NCI-H1092 treated with DMSO at 0.1 percent for 48 hours (cell line): Measurements from ENCODE around the gene NBR1.
"Not testable (repeated sequence)": the region's sequence is repeated elsewhere in the genome, so short reads cannot be mapped to it uniquely, and the experiment has no call there.

ENCODE experiments used
- DNase-seq: peaks from one replicate; lab custom pipeline; 2025; lab: John Stamatoyannopoulos, UW

Gene NBR1, protein sequence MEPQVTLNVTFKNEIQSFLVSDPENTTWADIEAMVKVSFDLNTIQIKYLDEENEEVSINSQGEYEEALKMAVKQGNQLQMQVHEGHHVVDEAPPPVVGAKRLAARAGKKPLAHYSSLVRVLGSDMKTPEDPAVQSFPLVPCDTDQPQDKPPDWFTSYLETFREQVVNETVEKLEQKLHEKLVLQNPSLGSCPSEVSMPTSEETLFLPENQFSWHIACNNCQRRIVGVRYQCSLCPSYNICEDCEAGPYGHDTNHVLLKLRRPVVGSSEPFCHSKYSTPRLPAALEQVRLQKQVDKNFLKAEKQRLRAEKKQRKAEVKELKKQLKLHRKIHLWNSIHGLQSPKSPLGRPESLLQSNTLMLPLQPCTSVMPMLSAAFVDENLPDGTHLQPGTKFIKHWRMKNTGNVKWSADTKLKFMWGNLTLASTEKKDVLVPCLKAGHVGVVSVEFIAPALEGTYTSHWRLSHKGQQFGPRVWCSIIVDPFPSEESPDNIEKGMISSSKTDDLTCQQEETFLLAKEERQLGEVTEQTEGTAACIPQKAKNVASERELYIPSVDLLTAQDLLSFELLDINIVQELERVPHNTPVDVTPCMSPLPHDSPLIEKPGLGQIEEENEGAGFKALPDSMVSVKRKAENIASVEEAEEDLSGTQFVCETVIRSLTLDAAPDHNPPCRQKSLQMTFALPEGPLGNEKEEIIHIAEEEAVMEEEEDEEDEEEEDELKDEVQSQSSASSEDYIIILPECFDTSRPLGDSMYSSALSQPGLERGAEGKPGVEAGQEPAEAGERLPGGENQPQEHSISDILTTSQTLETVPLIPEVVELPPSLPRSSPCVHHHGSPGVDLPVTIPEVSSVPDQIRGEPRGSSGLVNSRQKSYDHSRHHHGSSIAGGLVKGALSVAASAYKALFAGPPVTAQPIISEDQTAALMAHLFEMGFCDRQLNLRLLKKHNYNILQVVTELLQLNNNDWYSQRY

DNA sequence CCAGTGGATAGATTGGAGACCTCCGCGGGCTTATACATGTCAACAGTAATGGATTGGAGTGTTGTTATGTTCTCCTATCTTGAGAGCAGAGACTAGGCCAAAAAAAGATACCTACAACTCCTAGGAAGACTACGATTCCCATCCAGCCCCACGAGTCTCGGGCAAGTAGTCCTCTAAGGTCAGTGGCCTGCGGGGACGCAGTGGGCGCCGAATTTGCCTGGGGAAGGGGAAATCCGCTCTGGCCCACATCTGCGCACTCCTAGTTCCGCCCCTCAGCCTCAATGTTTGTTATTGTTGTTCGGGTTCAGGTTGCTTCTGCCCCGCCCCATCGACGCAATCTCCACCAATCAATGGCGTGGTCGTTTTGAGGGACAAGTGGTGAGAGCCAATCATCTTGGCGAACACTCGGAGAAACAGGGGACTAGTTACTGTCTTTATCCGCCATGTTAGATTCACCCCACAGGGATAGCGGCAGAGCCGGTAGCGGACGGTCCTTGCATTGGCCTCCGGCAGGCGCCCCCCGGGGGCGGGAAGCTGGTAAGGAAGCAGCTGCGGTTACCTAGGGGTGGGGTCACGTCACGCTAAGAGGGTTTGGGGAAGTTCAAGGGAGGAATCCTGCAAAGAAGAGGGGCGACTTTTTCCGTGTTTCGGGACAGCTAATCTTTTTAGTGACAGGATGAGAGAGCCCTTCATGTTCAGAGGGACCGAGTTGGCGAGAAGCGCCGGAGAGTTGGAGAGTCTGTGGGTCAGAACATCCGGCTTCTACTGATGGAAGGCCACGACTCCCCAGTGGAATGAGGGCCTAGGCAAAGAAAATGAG, at the start of gene NBR1:
Gene NBR1 (plus strand): TSS at position 449 of the 820 bp plus-strand sequence. CDS start 4,586 bp downstream, outside the sequence.
- peak; percentile 98 for DNase-seq

DNA sequence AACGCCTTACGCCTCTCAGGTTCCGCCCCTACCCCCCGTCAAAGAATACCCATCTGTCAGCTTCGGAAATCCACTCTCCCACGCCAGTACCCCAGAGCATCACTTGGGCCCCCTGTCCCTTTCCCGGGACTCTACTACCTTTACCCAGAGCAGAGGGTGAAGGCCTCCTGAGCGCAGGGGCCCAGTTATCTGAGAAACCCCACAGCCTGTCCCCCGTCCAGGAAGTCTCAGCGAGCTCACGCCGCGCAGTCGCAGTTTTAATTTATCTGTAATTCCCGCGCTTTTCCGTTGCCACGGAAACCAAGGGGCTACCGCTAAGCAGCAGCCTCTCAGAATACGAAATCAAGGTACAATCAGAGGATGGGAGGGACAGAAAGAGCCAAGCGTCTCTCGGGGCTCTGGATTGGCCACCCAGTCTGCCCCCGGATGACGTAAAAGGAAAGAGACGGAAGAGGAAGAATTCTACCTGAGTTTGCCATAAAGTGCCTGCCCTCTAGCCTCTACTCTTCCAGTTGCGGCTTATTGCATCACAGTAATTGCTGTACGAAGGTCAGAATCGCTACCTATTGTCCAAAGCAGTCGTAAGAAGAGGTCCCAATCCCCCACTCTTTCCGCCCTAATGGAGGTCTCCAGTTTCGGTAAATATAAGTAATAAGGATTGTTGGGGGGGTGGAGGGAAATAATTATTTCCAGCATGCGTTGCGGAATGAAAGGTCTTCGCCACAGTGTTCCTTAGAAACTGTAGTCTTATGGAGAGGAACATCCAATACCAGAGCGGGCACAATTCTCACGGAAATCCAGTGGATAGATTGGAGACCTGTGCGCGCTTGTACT, 45.7 kb upstream of the NBR1 start, which contains the start of gene BRCA1:
Gene BRCA1 (minus strand): TSS at position 232 of the 834 bp plus-strand sequence. CDS start 1,268 bp downstream, outside the sequence.
- DNase-seq: peak; percentile 99

DNA sequence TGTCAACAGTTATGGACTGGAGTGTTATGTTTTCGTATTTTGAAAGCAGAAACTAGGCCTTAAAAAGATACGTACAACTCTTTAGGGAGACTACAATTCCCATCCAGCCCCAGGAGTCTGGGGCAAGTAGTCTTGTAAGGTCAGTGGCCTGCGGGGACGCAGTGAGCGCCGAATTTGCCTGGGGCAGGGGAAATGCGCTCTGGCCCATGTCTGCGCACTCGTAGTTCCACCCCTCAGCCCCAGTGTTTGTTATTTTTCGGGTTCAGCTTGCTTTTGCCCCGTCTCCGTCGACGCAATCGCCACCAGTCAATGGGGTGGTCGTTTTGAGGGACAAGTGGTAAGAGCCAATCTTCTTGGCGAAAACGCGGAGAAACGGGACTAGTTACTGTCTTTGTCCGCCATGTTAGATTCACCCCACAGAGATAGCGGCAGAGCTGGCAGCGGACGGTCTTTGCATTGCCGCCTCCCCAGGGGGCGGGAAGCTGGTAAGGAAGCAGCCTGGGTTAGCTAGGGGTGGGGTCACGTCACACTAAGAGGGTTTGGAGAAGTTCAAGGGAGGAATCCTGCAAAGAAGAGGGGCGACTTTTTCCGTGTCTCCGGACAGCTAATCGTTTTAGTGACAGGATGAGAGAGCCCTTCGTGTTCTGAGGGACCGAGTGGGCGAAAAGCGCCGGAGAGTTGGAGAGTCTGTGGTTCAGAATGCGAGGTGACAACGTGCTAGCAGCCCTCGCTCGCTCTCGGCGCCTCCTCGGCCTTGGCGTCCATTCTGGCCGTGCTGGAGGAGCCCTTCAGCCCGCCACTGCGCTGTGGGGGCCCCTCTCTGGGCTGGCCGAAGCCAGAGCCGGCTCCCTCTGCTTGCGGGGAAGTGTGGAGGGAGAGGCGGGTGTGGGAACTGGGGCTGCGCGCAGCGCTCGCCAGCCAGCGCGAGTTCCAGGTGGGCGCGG, 44.8 kb upstream of the NBR1 start:
- DNase-seq: peak; percentile 17

DNA sequence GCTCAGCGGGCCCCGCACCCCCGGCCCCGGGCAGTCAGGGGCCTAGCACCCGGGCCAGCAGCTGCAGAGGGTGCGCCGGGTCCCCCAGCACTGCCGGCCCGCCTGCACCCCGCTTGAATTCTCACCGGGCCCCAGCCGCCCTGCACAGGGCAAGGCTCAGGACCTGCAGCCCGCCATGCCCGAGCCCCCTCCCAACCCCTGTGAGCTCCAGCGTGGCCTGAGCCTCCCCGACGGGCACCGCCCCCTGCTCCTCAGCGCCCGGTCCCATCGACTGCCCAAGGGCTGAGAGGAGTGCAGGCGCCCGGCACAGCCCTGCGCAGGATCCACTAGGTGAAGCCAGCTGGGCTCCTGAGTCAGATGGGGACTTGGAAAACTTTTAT, 44.1 kb upstream of the NBR1 start:
- DNase-seq: no peak

DNA sequence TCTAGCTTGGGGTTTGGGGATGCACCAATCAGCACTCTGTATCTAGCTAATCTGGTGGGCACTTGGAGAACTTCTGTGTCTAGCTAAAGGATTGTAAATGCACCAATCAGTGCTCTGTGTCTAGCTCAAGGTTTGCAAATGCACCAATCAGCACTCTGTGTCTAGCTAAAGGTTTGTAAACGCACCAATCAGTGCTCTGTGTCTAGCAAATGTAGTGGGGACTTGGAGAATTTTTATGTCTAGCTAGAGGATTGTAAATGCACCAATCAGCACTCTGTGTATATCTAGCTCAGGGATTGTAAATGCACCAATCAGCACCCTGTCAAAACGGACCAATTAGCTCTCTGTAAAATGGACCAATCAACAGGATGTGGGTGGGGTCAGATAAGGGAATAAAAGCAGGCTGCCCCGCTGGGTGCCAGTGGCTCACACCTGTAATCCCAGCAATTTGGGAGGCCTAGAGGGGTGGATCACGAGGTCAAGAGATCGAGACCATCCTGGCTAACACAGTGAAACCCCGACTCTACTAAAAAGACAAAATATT, 43.6 kb upstream of the NBR1 start:
- not testable (repeated sequence) for DNase-seq

DNA sequence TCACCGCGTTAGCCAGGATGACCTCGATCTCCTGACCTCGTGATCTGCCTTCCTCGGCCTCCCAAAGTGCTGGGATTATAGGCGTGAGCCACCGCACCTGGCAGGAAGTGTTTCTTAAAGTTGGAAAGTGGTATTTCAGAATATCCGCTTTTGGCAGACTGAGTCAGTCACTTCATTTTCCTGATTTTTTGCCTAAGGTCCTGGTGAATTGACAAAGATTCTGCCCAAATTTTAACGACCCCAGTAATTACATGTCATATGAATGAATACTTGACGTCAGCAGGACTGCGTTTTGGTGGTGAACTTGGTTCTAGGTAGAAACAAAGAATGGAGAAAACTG, 41.4 kb upstream of the NBR1 start:
- DNase-seq: no peak

DNA sequence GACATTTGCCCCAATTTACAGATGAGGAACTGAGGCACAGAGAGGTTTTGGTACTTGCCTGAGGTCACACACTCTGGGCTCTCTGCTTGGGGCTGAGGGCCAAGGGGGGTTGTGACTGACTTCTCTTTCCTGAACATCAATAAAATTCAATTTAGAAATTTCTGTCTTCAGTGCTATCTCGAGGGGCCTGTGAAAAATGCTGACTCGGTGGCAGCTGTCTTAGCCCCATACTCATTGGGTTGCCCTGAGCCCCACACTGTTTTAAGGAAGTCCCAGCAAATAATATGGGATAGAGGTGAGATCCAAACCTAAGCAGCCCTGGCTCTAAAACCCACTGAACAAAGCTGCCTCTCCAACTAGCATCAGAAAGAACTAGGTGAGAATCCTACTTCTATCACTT, 38.9 kb upstream of the NBR1 start:
- DNase-seq: no peak

DNA sequence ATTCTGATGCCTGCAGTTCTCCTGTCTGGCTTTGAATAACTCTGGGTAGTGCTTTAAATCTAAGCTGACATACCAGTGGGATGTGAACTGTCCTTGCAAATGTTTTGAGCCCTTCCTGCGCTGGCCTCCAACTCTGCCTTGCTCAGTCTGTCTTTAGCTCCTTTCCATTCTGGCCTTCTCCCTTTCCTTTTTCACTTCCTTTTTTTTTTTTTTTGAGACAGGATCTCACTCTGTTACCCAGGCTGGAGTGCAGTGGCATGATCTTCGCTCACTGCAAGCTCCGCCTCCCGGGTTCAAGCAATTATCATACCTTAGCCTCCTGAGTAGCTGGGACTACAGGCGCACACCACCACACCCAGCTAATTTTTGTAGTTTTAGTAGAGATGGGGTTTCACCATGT, 37.6 kb upstream of the NBR1 start:
- DNase-seq: not testable (repeated sequence)

DNA sequence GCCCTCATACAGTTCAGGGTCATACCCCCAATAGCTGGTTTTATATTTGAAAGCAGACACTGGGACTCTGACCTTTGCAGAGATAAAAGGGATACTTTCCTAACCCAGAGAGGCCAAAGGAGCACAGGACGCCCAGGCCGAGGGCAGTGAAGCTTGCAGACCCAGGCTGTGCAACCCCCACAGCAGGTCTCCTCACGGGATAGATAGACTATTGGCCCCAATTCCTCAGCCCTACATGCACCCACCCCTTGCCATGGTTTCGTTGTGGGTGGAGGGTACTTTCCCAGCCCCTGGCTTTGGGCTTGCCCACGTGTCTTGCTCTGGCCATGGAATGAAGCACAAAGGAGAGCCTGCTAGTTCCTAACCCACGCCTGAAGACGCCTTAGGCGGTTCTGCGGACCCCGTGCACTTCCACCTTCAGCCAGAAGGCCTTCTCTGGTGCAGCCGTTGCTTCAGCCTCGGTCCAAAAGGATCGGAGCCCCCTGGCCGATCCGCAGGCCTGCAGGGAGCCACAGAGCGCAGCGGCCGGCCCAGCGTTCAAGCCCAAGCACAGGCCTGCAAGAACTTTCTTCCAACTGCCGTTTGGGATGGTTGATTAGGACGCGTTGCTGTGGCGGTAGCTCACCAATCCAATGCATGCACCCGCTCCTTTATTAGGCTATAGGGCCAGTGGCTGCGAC, 36.1 kb upstream of the NBR1 start:
- no peak for DNase-seq

DNA sequence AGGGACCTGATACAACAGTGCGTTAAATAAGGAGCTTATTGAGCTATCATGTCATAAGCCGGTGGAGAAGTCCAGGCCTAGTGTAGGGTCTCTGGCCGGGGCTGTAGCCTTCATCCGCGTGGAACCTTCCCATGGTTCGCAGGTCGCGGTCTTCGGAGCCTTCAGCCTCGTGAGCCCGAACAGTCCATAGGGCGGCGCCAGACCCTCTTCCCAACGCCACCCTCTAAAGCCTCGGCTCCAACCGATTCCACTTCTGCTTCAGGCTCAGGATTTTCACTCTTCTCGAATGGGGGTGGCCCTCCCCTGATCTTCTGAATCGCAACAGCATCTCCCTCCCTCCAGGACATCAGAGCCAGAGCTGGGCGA, 35.6 kb upstream of the NBR1 start:
- DNase-seq: no peak

DNA sequence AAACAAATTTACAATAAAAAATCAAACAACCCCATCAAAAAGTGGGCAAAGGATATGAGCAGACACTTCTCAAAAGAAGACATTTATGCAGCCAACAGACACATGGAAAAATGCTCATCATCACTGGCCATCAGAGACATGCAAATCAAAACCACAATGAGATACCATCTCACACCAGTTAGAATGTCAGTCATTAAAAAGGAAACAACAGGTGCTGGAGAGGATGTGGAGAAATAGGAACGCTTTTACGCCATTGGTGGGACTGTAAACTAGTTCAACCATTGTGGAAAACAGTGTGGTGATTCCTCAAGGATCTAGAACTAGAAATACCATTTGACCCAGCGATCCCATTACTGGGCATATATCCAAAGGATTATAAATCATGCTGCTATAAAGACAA, 34.4 kb upstream of the NBR1 start:
- not testable (repeated sequence) for DNase-seq

DNA sequence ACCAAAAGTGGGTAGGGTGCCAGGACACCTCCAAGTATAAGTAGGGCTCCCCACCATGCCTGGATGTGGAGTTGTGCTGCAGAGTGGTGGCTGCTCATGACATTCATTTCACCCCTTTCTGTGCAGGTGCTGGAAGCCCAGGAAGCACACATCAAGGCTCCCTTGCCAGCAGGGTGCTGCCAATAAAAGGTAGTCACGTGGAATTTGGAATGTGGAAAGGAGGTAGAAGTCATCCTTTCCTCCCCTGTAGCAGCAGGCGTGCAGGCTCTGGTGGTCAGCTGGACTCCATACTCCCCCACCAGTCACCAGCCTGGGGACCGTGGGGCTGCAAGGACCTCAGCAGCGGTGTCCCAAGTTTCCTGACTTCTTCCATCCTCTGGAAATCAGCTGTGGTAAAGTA, 32.5 kb upstream of the NBR1 start:
- DNase-seq: not testable (repeated sequence)

DNA sequence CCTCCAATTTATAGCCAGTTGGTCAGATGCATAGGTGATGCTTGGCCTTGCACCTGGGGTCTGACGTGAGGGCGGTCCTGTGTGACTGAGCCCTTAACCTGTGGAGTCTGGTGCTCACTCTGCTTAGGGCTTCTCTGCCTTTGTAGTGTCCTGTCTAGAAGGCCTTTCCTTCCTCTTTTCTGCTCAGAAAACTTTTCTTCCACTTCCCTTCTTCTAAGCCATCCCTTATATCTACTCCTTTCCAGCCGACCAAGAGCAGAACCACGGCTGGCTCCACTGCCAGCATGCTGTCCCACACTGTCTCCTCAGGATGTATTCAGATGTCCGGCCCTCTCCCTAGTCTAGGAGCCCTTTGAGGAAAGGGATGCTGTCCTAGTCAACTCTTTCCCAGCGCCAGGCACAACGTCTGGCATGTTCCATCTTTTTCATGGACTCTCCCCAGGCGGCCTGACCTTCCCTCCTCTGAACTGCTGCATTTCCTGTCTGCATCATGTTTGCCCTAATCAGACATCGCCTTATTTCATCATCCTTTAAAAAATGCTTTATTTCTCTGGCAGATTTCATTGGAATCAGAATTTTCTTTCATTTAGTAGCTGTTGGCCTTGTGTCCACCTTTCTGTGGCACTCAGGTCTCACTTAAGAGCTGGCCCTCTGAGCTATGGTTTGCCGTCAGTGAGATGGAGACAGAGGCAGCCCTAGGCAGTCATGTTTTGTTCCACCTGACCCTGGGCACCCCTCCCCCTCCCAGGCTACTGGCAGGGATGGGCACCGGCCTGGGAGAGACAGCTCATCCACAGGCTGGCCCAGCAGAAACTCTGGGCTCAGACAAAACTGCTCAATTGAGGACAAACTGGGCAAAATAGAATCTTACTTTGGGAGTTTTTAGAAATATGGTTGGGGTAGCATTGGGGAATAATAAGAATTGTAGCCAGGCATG, 30.4 kb upstream of the NBR1 start:
- no peak for DNase-seq

DNA sequence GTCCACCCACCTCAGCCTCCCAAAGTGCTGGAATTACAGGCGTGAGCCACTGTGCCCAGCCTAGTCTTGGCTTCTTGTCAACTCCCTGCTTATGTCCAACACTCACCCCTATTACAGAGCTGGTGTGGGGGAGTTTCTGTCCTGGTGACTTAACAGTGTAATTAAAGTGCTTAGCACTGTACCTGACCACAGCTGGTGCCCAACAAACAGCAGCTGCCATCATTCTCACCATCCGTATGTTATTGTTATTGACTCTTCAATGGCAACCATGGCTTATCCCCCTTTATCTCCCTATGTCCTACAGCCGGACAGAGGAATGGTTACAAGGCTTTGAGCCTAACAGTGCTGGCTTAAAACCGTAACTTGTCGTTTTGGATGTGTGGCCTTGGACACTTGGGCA, 28.9 kb upstream of the NBR1 start:
- no peak for DNase-seq

DNA sequence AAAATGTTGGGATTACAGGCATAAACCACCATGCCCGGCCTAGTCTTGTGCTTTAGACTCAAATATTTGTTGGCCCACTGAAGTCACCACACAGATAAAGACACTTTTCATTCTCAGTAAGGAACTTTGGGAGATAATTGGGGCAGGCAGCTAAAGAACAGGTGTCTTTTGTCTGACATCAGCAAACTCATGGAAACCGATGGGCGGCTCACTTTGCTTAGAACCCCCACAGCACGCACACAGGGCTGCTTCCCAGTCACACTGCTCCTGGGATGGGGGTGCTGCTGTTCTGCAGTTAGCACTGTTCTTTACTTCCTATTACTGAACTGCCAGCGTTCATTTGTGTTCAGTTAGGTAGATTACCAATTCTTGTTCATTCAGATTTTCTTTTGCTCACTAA, 27.8 kb upstream of the NBR1 start:
- no peak for DNase-seq

DNA sequence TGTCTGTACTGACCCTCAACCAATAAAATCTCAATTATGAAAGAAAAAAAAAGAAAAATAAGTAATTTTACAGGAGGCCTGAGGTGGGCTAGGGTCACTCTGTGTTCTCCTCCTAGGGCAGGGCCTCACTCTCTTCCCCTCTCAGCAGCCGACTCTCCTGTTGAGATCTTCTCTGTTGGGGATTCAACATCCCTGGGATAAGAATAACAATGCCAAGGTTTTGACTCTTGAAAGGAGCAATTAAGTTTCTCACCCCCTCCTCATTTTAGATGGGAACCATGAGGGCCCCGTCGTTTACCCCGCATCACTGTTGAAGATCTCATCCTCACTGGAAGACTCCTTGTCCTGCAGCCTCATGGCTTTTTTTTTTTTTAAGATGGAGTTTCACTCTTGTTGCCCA, 24.4 kb upstream of the NBR1 start:
- DNase-seq: no peak

DNA sequence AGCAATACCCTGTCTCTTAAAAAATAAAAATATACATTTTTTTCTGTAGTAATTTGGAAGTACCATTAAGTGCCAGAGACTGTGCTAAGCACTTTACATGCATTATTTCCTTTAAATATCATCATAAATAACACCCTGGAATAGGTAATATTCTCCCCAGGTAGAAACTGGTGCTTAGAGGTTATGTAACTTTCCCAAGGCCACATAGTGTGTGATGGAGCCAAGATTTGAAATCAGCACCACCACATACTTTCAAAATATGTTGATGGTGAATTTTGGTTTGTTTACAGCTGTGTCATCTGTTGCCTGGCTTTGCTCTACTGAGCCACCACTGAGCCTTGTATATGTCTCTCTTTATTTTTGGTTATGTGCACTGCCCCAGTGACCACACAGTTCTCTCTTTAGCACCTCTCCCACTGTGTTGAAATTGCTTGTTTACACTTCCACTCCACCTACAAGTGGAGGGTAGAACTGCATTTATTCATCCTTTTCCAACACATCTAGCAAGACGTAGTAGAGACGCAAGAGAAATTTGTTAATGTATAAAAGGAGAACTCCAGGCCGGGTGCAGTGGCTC, 19.0 kb upstream of the NBR1 start:
- DNase-seq: no peak
